ENCODE results near the gene SPEN. TPM values are rescaled to one million over a fixed set of nuclear protein-coding genes. Genes with fewer than 3 reads are reported as not detected.

Gene SPEN
- total and polyA plus RNA-seq, 2 of the 4 experiments (the other 2 are of a cell fraction): 7.6 to 15.8 TPM

DNA sequence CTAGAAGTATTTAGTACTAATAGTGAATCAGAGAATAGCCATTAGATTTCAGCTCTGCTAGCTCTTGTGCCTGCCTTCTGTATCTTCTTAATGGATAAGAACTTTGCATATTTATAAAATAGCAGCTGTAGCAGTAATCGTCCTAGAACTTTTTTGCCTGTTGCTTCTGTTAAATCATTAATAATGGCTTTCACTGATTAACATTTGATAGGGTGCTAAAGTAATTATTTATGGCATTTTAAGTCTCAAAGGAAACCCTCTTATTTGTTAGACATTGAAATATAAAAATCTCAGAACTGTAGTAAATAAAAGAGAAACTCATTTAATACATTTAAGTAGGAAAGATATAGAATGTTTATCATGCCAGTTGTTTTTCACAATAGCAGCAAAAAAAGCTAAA, 27.0 kb downstream of the SPEN start:
- Histone ChIP-seq H3K27me3 (ENCODE audit: control insufficient read depth, insufficient read depth, low read length) (no peaks in the 10 kb centered on the region), H3K9ac (ENCODE audit: low read depth, low read length) (no peak overlapping the region), H2BK120ac (ENCODE audit: low read depth, low read length) (no peak overlapping the region), H3K4me3 (ENCODE audit: insufficient read depth, low read depth, low read length) (no peak overlapping the region), H3K4me2 (ENCODE audit: low read depth, low read length) (no peak overlapping the region), H3K4me1 (ENCODE audit: control insufficient read depth, insufficient read depth, low read length) (peaks cover 3% of the 10 kb centered on the region; the same call in 1 of the 2 replicates), H3K23ac (ENCODE audit: low read depth, low read length) (no peak overlapping the region), H4K5ac (ENCODE audit: low read depth, low read length) (no peak overlapping the region), H2BK15ac (ENCODE audit: low read depth, low read length) (no peak overlapping the region), H3K14ac (replicated peaks; ENCODE audit: low read depth, low read length) (no peak overlapping the region), H3K79me1 (ENCODE audit: low read depth in 1 of 2, low read length in 2 of 2) (peaks cover 22 to 71% of the 10 kb centered on the region in 2 experiments), H3K9me3 (ENCODE audit: control insufficient read depth, insufficient read depth, low read length) (no peaks in the 10 kb centered on the region), H2AK5ac (ENCODE audit: low read depth, low read length) (no peak overlapping the region), H4K20me1 (ENCODE audit: insufficient read depth, low read length) (peaks cover 29% of the 10 kb centered on the region), H2BK5ac (ENCODE audit: low read depth, low read length, poor library complexity, severe bottlenecking) (no peak overlapping the region), H4K91ac (ENCODE audit: insufficient read depth, low read depth, low read length) (no peak overlapping the region), H3K18ac (ENCODE audit: low read depth, low read length) (no peak overlapping the region), H2AK9ac (replicated peaks; ENCODE audit: low read depth, low read length, poor library complexity) (no peak overlapping the region), H2BK20ac (ENCODE audit: low read depth, low read length) (no peak overlapping the region), H3K9me1 (ENCODE audit: insufficient read depth, low read length) (peaks cover 9% of the 10 kb centered on the region), H4K8ac (ENCODE audit: low read depth in 2 of 2, low read length in 2 of 2) (no peak overlapping the region), H2AFZ (replicated peaks; ENCODE audit: low read length, poor library complexity) (no peak overlapping the region), H3K27ac (ENCODE audit: insufficient read depth, low read length) (no peak overlapping the region), H3K4ac (ENCODE audit: low read depth, low read length) (no peak overlapping the region), H3K36me3 (ENCODE audit: control insufficient read depth, insufficient read depth, low read length) (peaks cover 10% of the 10 kb centered on the region), H3K56ac (ENCODE audit: extremely low read depth, insufficient read depth, low read length) (no peak overlapping the region)
- no CpG with 5 or more reads among the region's 1 CpG for WGBS, 2 experiments (ENCODE audit: extremely low coverage in 2 of 2, insufficient read length in 1 of 2)
- intact Hi-C loops (cut with micrococcal nuclease): no loop called here
- dilution Hi-C loops (cut with HindIII; ENCODE audit: low sequenced_read_pairs, unreplicated experiment): no loop called here
- ChIA-PET CTCF (interaction anchor here (1.3 kb wide), 1 partner anchor 8 kb away, joined by 4 read pairs; no protein-coding TSS in a partner anchor), POLR2A (ENCODE audit: unreplicated experiment) (no interaction called here)
- DNase-seq (no peak), ATAC-seq (ENCODE audit: low read depth) (no peak)
- in situ Hi-C loops (cut with MboI; ENCODE audit: low sequenced_read_pairs): no loop called here
- TF ChIP-seq CEBPB (IDR thresholded peaks at IDR 0.05; ENCODE audit: low read depth, low read length) (no peak), RCOR1 (IDR thresholded peaks at IDR 0.05; ENCODE audit: insufficient replicate concordance, low read length) (no peak), SMC3 (IDR thresholded peaks at IDR 0.05; ENCODE audit: low read depth, low read length) (no peak), MAZ (IDR thresholded peaks at IDR 0.05; ENCODE audit: borderline replicate concordance, low read depth, low read length) (no peak), NFE2L2 (IDR thresholded peaks at IDR 0.05; ENCODE audit: low read depth, low read length) (no peak), POLR2A (IDR thresholded peaks at IDR 0.05; ENCODE audit: low read depth, low read length) (no peak)
- BruUV-seq (replicated peaks): no TSS peak
